NCI-H1694 (cell line): Measurements from ENCODE around the gene ELMO2.

Experiments used
- DNase-seq: peaks from one replicate; lab custom pipeline; 2025; lab: John Stamatoyannopoulos, UW

The ELMO2 gene

DNA sequence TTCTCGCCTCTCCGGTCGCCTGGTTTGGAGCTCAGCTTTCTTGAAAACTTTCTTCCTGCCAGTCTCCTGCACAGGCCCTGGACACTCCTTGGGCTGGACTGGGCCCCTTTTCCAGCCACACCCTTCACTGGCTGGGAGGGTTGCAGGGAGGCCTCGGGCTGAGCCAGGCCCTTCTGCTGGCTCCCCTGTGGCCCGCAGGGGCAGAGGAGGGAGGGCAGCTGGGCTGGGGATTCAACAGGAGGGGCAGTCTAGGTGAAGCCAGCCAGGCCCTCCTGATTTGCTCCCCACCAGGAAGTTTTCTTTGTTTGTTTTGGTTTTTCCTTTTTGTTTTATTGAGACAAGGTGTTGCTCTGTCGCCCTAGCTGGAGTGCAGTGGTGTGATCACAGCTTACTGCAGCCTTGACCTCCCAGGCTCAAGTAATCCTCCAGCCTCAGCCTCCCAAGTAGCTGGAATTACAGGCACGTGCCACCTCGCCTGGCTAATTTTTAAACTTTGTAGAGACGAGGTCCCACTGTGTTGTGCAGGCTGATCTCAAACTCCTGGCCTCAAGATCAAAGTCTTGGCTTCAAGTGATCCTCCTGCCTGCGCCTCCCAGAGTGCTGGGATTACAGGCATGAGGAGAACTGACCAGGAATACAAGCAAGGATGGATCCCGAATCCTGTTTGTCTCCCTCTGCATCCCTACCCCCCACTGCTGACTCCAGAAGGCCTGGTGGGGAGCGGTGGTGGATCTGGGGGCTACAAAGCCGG lies 74.6 kb downstream of the ELMO2 start:
- DNase-seq: no peak

DNA sequence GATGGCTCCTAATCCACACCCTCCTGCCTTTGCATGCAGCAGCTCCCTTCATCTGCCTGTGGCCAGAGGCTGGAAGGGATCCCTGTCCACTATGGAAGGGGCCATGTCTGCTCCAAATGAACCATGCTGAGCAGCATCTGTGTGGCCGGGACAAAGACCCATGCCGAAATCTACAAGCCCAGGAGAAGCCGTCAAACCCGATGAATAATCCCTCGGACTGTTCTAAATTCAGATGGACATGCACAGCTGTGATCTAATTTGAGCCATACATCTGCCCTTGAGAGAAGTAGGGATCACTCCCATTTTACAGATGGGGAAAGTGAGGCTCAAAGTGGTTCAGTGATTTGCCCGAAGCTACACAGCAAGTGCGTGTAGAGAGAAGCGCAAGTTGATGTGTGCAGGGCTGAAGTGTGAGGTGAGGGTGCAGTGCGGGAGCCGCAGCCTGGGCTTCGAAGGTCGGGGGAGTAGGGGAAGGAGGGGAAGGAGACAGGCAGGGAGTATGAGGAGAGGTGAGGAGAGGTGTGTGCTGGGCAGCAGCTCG lies 75.5 kb downstream of the ELMO2 start:
- DNase-seq: no peak

DNA sequence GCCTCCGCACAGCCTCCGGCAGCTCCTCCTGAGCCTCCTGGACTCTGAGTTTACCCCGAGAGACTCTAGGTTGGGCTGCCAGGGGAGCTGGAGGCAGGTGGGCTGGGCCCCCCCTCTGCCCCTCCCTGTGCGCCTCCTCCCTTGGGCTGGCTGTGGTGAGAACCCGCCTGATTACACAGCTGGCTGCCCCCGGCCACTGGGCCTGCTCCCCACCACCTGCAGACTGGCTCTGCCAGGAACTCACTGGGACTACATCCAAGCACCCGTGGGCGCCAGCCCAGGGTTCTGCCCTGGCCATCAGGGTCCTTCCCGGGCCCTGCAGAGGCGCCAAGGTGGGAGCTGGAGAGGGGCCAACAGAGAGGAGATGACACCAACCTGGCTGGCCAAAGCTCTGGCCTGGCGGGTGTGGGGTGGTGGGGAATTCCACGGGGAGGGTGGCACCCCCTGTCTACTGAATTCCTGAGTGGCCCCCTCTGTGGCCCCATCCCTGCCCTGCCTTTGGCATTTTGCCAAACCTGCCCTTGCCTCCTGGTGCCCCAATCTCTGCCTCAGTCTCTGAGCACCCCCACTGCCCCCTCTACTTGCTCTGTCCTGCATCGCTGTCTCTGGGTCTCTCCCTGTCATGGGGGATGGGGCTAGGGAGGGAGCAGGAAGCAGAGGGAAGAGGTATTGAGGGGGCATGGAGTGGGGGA lies 76.2 kb downstream of the ELMO2 start:
- DNase-seq: no peak

DNA sequence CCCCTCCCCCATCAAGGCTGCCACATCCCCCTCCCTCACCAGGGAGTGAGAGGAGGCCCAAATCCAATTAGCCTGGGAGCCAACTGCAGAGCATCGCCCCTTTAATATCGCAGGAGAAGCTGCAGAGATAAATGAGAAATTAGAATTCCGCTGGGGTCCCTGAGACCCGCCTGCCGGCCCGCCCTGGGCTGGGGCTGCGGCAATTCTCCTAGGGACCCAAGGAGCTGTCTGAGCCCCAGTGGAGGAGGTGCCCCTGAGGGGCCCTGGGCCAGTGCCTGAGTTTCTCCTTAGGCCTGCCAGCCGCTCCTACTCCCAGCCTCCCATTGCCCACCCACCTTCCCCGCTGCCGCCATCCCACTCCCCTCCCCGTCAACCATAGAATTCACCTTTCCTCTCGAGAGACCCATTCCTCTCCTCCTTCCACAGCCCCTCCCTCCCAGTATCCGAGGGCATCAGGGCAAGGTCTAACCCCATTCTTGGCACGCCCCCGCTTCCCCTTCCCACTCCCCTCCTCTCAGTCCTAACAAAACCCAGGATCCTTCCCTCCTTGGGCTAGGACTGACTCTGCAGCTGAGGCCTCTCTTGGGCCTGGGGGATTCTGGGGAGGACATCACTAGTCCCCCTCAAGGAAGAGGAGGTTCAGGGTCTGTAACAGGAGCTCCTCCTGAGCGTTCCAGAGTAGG lies 78.1 kb downstream of the ELMO2 start:
- no peak for DNase-seq

DNA sequence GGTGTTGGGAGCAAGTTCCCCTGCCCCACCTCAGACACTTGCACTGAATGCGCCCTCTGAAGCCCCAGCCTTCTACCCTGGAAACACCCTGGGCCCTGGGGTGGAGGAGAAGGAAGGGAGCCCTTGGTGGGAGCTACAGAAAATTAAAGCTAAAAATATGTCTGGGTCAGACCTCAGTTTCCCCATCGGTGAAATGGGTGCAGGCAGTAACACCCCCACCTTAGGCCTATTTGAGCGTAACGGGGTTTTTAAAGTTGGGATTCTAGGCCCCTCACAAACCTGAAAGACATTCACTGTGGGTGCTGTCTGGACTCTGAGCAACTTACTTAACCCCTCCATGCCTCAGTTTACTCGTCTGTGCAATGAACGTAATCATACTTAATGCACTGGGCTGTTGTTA lies 78.9 kb downstream of the ELMO2 start:
- no peak for DNase-seq

DNA sequence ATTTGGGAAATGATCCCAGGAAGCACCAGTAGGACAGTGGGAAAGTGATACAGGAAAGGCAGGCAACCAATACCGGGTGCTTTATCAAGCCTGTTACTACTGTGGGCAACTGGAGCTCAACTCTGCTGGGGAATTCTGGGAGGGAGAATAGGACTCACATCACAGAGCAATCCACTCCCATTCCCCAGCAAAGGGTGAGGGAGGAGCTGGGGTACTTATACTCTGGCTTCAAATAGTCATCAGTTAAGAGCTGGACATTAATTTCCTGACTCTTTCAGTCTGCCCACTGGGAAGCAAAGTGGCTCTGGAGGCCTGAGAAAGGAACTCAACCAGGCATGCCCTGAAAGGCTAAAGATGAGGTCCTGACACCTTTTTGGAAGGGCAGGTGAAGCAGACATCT lies 80.6 kb downstream of the ELMO2 start:
- no peak for DNase-seq

DNA sequence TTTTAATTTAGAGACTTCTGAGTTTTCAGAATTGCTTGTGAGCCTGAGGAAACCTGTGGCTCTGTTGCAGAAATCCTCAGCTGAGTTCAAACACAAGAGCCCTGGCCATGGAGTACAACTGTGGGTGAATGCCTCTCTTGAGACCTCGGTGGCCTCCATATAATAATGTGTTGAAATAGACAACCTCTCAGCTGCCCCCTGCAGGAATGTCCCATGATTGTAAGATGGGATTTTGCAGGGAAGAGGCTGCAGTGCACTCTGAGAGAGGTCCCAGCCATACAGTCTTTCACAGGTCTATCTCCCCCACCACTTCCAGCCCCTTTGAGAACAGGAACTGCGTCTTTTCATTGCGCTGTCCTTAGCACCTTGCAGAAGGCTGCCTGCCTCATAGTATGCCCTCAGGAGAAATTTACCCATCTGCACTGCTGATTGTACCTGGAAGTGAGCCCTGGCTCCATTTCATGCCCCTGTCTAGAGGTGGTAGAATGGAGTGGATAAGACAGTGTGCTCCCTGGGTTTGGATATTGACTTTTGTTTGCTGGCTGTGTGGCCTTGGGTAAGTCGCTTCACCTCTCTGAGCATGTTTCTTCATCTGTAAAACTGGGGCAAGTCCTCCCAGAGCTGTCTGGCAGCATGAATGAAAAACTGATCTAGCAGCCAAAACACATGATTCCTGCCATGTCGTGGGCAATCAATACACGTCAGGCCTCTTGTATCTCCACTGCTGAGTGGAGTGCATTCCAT lies 81.3 kb downstream of the ELMO2 start:
- DNase-seq: peak; percentile 53

DNA sequence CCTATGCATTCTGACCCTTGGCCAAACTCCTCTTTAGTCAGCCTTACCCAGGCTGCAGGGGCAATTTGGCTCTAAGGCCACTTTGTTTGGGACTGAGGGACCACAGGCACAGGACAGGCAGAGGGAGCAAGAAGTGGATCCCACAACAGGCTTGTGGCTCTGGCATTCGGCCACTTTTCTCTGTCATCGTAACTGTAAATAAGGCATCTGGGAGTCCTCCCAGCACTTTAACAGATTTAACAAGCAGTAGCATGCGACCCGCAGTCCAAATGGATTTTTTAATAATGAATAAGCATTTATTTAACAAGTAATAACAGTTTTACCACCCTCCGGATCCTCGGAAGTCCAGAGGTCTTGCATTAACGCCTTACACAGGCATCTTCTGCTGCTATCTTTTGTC lies 82.0 kb downstream of the ELMO2 start:
- DNase-seq: peak; percentile 52

DNA sequence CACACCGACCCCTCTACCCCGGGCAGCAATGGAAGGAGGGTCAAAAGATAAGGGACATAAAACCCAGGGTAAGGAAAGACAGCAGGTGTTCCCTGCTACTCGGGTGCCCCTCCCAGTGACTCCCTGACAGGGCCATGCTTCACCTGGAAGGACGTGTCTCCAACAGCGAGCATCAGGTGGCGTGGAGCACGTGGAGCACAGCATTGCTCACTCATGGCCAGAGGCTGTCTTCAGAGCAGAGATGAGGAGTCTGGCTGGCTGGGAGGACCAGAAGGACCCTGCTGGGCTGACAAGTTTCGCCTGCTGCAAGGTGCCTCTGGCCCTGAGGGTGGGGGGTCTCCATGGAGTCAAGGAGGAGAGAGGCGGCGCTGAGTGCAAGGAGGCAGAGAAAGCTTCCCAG lies 82.9 kb downstream of the ELMO2 start:
- DNase-seq: no peak

DNA sequence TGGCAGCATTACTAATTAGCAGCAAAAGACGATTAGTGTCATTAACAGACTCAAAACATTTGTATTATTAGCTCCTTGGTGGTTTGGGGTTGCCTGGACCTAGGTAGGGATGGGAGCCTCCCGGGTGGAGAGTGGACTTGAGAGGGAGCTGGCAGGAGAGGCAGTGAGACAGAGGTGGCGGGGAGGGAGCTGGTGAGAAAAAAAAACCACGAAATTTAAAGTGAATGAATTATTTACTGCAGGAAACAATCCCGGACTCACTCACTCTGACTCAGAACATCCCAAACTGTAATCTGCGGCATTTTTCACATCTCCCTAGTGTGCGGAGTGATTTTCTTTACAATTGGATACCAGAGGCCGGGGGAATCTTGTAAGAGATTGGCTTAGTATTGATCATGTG lies 83.8 kb downstream of the ELMO2 start:
- DNase-seq: no peak

DNA sequence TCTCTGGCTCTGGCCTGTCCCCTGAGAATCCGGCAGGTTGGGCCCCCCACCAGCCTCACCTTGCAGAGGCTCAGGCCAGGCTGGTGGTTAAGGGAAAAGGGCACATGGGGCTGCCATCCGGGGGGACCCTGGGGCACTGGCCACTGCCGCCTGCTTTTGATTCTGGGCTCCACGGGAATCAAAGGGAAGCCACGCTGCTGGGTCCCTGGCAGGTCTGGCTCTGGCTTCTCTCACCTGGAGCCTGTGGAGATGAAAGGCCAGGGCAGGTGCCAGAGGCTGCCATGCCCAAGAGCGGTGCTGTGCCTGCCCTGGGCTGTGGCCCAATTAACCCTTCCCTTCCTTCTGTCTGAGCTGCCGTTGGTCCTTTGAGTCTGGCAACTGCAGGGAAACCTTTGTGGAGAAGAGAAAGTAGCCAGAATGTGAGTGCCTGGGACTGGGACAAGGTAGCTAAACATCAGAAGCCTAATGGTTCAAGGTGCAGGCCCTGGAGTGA lies 88.7 kb downstream of the ELMO2 start:
- no peak for DNase-seq

DNA sequence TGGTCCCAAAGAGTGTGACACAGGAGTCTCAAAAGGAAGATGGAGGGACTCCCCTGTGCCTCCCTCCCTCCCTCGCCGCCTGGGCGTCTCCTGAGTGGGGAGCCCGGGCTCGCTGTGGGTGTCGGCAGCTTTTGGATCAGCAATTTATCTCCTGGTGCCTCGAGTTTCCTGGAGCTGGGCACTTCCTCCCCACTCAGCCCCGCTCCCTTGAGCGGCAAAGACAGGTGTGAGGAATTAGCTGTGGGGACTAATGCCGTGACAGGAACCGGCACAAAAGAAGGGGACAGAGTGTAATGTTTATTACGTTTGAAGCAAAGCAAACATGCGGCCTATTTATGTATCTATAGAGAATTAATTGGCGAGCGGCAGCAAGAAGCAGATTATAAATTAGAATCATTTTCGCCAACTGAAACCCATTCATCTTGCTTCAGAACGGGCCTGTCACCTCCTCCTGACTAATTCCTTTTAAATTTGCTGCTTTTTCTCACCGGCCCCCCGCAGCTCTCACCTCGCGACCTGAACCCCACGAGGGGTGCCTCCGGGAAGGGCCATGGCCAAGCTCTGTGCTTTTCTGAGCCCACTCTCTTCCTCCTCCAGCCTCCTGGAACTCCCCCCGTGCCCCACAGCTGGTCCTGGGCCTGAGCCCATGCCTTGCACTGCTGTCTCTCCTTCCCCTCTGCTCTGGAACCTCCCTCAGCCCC lies 89.3 kb downstream of the ELMO2 start:
- DNase-seq: no peak
